Thymus (tissue), 11 donors: ENCODE results near the gene RNASE11. TPM values are rescaled to one million over a fixed set of nuclear protein-coding genes. Genes with fewer than 3 reads are reported as not detected.
"Not testable (repeated sequence)": the region's sequence is repeated elsewhere in the genome, so short reads cannot be mapped to it uniquely, and the experiment has no call there.

Source experiments
- DNase-seq, 9 donors: peaks; one replicate each; pipeline ENCODE4 v3.0.0-alpha.2; 2013; ENCODE audit warnings: low spot score in 9 of 9, low read depth in 6 of 9, missing footprints in 1 of 9
- H3K27ac ChIP-seq, 2 donors: one replicate each; pipeline ENCODE4 v1.5.1; 2013; ENCODE audit warnings: control low read depth in 1 of 2, low read depth in 1 of 2, low read length in 1 of 2, mild to moderate bottlenecking in 1 of 2, moderate library complexity in 1 of 2
- H3K27me3 ChIP-seq, 2 donors: one replicate each; pipeline ENCODE4 v1.5.1; 2013; ENCODE audit warnings: low read length in 1 of 2; ENCODE audit not compliant: control insufficient read depth in 2 of 2, insufficient read depth in 1 of 2
- H3K36me3 ChIP-seq, 2 donors: one replicate each; pipeline ENCODE4 v1.5.1; 2013; ENCODE audit warnings: low read length in 1 of 2, mild to moderate bottlenecking in 1 of 2, moderate library complexity in 1 of 2; ENCODE audit not compliant: control insufficient read depth in 2 of 2, insufficient read depth in 2 of 2
- H3K4me1 ChIP-seq, 2 donors: one replicate each; pipeline ENCODE4 v1.5.1; 2013; ENCODE audit warnings: low read length in 2 of 2; ENCODE audit not compliant: control insufficient read depth in 2 of 2, insufficient read depth in 2 of 2
- H3K4me3 ChIP-seq, 2 donors: one replicate each; pipeline ENCODE4 v1.5.1; 2013; ENCODE audit warnings: low read length in 2 of 2, control low read depth in 1 of 2, mild to moderate bottlenecking in 1 of 2
- H3K9me3 ChIP-seq, 2 donors: one replicate each; pipeline ENCODE4 v1.5.1; 2013; ENCODE audit warnings: low read length in 1 of 2, mild to moderate bottlenecking in 1 of 2; ENCODE audit not compliant: control insufficient read depth in 2 of 2, insufficient read depth in 1 of 2
- WGBS: extraction: QIAGEN DNeasy Blood & Tissue Kit; methylation state at CpG from one replicate; pipeline ENCODE4 v1.1.7; 2013; 5-methylcytosine and 5-hydroxymethylcytosine counted together
- polyA plus RNA-seq: library from polyadenylated mRNA; stranded (reverse); fragments of 200-250 nt; gene quantifications from one replicate; pipeline ENCODE4 v1.2.3, GENCODE V29; 2013
- total RNA-seq: library from RNA; stranded (reverse); fragments of 120-200 nt; gene quantifications from one replicate; pipeline ENCODE4 v1.2.4, GENCODE V29; 2013
- donor health status: healthy.

Gene RNASE11
- total and polyA plus RNA-seq, 2 donors: 0.02 TPM; not detected in 1

DNA sequence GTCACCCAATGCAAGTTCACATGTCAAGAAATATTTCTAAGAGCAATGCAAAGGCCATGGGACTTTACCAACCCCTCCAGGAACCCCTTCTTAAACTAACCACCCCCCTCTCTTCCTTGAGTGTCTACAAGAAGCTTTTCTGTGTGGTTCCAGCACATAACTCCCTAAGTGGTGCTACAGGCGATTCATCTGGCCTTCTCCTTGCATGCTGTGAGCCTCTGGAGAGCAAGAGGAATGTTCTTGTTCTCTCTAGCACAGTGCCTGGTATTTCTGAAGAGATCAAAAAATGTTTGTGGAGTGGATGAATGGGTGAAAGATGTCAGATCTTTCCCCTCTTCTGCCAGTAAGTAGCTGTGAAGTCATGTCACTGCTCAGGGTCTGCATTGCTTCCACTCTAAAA lies 9.3 kb upstream of the RNASE11 start:
- H3K4me1 ChIP-seq: no peaks in the 10 kb centered on the region
- no peak overlapping the region for H3K4me3 ChIP-seq
- H3K9me3 ChIP-seq: no peaks in the 10 kb centered on the region
- no peaks in the 10 kb centered on the region for H3K27me3 ChIP-seq
- 93% methylated on average over 1 of the region's 1 CpG for WGBS
- DNase-seq: no peak
- no peaks in the 10 kb centered on the region for H3K36me3 ChIP-seq
- H3K27ac ChIP-seq: no peak overlapping the region

DNA sequence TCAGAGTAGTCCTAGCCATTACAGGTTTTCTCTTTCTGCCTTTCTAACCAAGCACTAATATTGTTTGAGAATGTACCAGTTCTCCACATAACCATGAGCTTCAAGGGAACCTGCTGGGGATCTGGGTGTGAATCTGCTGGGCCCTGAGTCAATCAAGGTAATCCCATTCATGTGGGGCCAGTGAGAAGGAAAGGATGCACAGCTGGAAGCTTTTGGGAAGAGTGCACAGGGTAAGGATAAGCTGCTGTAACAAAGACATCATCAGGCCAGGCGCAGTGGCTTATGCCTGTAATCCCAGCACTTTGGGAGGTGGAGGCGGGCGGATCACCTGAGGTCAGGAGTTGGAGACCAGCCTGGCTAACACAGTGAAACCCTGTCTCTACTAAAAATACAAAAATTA lies 7.9 kb upstream of the RNASE11 start:
- not testable (repeated sequence) for H3K4me3 ChIP-seq, H3K4me1 ChIP-seq, H3K27me3 ChIP-seq, H3K27ac ChIP-seq, H3K36me3 ChIP-seq, DNase-seq, H3K9me3 ChIP-seq
- WGBS: 100% methylated on average over 3 of the region's 3 CpGs

DNA sequence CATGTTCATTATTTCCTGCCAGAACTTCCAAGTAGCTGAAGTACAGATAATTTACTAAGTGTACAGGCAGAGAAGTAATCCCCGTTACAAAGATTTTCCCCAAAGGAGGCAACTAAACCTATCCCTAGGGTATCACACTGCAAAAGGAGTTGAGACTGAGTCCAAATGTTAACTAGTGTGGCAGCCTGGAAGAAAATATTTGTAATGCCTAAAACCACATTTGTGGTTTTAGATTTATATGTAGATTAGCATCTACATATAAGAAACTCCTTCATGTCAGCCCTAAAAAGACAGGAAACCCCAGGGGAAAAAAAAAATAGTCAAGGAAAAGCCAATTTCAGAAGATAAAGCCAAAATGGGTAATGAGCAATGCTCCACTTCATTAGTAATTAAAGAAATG lies 4.8 kb upstream of the RNASE11 start:
- Histone ChIP-seq H3K4me3 (no peak overlapping the region), H3K9me3 (no peaks in the 10 kb centered on the region), H3K27ac (no peak overlapping the region), H3K27me3 (no peaks in the 10 kb centered on the region), H3K36me3 (no peaks in the 10 kb centered on the region), H3K4me1 (no peaks in the 10 kb centered on the region)
- DNase-seq: no peak
- 37% methylated on average over 1 of the region's 1 CpG for WGBS

GRCh38 chr14:20591235-20591634 lies 3.4 kb upstream of the RNASE11 start, which contains the start of gene RNASE12:
Gene RNASE12, minus strand, starts transcription at chr14:20591376. Its CDS starts 653 bp downstream, at chr14:20590723.
- H3K27ac ChIP-seq: no peak within 1 kb of the TSS
- H3K27me3 ChIP-seq: no peaks in the 10 kb centered on the region
- no peaks in the 10 kb centered on the region for H3K36me3 ChIP-seq
- 95% methylated on average over 4 of the region's 4 CpGs for WGBS
- no peak for DNase-seq
- no peaks in the 10 kb centered on the region for H3K4me1 ChIP-seq
- no peaks in the 10 kb centered on the region for H3K9me3 ChIP-seq
- no peak within 1 kb of the TSS for H3K4me3 ChIP-seq

DNA sequence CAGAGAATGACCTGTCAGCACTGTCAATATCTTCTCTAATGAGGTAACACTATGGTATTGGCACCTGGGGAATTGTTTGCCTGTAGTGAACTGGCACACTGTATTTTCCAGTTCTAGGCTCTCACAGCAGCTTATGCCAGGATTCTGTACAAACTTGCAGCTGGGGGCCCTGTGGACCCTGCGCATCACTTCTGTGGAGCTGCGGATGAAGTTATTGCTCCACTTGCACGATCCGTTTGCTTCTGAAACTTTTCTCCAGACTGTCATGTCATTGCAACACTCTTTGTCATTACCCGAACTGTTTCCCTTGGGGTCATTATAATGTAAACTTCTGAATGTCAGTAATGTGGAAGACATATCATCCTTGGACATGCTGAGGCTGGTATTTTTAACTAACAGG lies 3.9 kb downstream of the RNASE11 start:
- Histone ChIP-seq H3K27ac (no peak overlapping the region), H3K4me3 (no peak overlapping the region), H3K36me3 (no peaks in the 10 kb centered on the region), H3K9me3 (no peaks in the 10 kb centered on the region), H3K27me3 (no peaks in the 10 kb centered on the region), H3K4me1 (no peaks in the 10 kb centered on the region)
- no peak for DNase-seq
- 94% methylated on average over 5 of the region's 5 CpGs for whole genome bisulfite sequencing

DNA sequence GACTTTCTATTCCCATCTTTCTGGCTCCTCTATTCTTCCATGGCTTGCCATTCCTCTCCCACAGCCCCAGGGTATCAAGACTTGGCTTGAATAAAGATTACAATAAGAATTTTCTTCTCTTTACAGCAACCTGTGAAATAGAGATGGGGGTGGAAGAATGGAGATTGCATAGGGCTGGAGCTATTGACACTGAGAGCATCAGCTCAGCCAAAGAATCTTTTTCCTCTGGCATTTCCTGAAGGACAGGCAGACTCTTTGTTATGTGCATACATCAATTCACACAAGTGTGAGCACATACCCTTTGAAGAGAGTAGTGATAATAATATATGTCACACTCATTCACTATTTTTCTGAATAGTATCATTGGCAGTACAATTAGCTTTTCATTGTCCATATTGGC lies 4.7 kb downstream of the RNASE11 start:
- Histone ChIP-seq H3K9me3 (no peaks in the 10 kb centered on the region), H3K36me3 (no peaks in the 10 kb centered on the region), H3K27ac (no peak overlapping the region), H3K4me3 (no peak overlapping the region), H3K27me3 (no peaks in the 10 kb centered on the region), H3K4me1 (no peaks in the 10 kb centered on the region)
- no peak for DNase-seq

GRCh38 chr14:20580242-20580641 lies 7.6 kb downstream of the RNASE11 start:
- 84% methylated on average over 4 of the region's 4 CpGs for WGBS
- Histone ChIP-seq H3K36me3 (no peaks in the 10 kb centered on the region), H3K9me3 (no peaks in the 10 kb centered on the region), H3K27ac (no peak overlapping the region), H3K4me1 (no peaks in the 10 kb centered on the region), H3K4me3 (no peak overlapping the region), H3K27me3 (no peaks in the 10 kb centered on the region)
- no peak for DNase-seq

DNA sequence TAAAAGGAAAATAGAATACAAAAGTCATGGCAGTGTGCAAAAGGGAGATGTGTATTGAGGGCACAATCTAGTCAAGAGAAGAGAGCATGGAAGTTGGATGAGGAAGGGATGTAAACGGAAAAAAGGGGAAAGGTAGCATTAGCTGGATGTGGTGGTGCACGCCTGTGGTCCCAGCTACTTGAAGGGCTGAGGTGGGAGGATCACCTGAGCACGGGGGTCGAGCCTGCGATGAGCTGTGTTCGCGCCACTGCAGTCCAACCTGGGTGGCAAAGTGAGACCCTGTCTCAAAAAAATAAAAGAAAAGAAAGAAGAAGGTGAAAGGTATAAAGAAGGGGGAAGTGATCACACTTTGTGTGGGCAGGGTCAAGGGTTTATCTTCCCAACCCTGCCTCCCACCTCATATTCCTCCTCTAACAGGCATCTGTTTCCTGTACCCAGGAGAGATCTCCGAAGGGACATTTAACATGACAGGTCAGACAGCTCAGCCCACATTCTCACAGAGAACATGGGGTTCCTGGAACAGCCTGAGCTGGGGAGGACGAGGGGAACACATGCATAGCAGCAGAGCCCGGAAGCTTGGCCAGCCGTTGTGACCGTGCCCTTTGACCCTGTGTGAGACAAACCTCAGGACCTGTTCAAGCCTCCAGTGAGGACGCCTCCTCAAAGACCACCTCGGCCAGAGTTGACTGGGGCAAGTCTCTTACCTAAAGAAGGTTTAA lies 8.9 kb downstream of the RNASE11 start:
- Histone ChIP-seq H3K27me3 (no peaks in the 10 kb centered on the region), H3K9me3 (no peaks in the 10 kb centered on the region), H3K4me3 (no peak overlapping the region), H3K27ac (no peak overlapping the region), H3K36me3 (no peaks in the 10 kb centered on the region), H3K4me1 (no peaks in the 10 kb centered on the region)
- DNase-seq: no peak
- WGBS: 83% methylated on average over 14 of the region's 14 CpGs

- no peak overlapping the region for H3K27ac ChIP-seq
- no peaks in the 10 kb centered on the region for H3K36me3 ChIP-seq
- WGBS: 81% methylated on average over 3 of the region's 3 CpGs
- no peaks in the 10 kb centered on the region for H3K4me1 ChIP-seq
- no peak overlapping the region for H3K4me3 ChIP-seq
- H3K9me3 ChIP-seq: no peaks in the 10 kb centered on the region
- no peak for DNase-seq
- no peaks in the 10 kb centered on the region for H3K27me3 ChIP-seq
These were observed 9.5 kb downstream of the RNASE11 start for GRCh38 chr14:20578325-20578724.
